Natural killer cell (primary cell): ENCODE measurements around the gene COPS9. TPM values are rescaled to one million over a fixed set of nuclear protein-coding genes. Genes with fewer than 3 reads are reported as not detected.

Source experiments
- ATAC-seq, 3 donors: fragments of 150-1000 bp in 2 of 3; fragments of 200-7000 bp in 1 of 3; cut with Tn5 transposase; 1 replicate in 1 of 3; 2 replicates in 2 of 3; pipeline ENCODE4 v1.10.0; 2021; ENCODE audit warnings: mild to moderate bottlenecking in 2 of 3, moderate library complexity in 2 of 3
- DNase-seq, 2 donors: peaks; one replicate each; pipeline versions ENCODE4 v3.0.0 to v3.0.0-alpha.2; 2013 to 2021; ENCODE audit warnings: mixed read lengths in 1 of 2
- H3K27ac ChIP-seq: one replicate; pipeline ENCODE4 v1.5.1; 2013; ENCODE audit warnings: mild to moderate bottlenecking, low read length
- H3K27me3 ChIP-seq: one replicate; pipeline ENCODE4 v1.6.1; 2013; ENCODE audit warnings: low read length; ENCODE audit not compliant: control insufficient read depth, insufficient read depth
- H3K36me3 ChIP-seq: one replicate; pipeline ENCODE4 v1.6.1; 2013; ENCODE audit warnings: low read length; ENCODE audit not compliant: control insufficient read depth, insufficient read depth
- H3K4me1 ChIP-seq: one replicate; pipeline ENCODE4 v1.6.1; 2013; ENCODE audit warnings: low read length; ENCODE audit not compliant: control insufficient read depth, insufficient read depth
- H3K4me3 ChIP-seq: one replicate; pipeline ENCODE4 v1.5.1; 2013; ENCODE audit warnings: low read length
- H3K9me3 ChIP-seq: one replicate; pipeline ENCODE4 v1.6.1; 2013; ENCODE audit warnings: low read length; ENCODE audit not compliant: control insufficient read depth, insufficient read depth
- H3K27ac Mint-ChIP-seq, 2 donors: one replicate each; pipeline ENCODE4 v1.8.0; 2022; ENCODE audit warnings: mild to moderate bottlenecking in 2 of 2, mixed read lengths in 2 of 2, moderate library complexity in 1 of 2
- H3K27me3 Mint-ChIP-seq, 2 donors: one replicate each; pipeline ENCODE4 v1.8.0; 2022; ENCODE audit warnings: low read depth in 2 of 2, mixed read lengths in 2 of 2
- H3K36me3 Mint-ChIP-seq: one replicate; pipeline ENCODE4 v1.8.0; 2022; ENCODE audit warnings: mixed read lengths
- H3K4me1 Mint-ChIP-seq, 2 donors: one replicate each; pipeline ENCODE4 v1.8.0; 2022; ENCODE audit warnings: mixed read lengths in 2 of 2
- H3K4me3 Mint-ChIP-seq: one replicate; pipeline ENCODE4 v1.8.0; 2022; ENCODE audit warnings: mild to moderate bottlenecking, moderate library complexity, mixed read lengths
- H3K9me3 Mint-ChIP-seq, 2 donors: one replicate each; pipeline ENCODE4 v1.8.0; 2022; ENCODE audit warnings: mixed read lengths in 2 of 2
- intact Hi-C: fragments of 100-400 bp; cut with micrococcal nuclease; formaldehyde crosslinking; loops from one replicate; pipeline ENCODE4 v1.14.2; 2022
- total RNA-seq, 4 donors: library from RNA; stranded (reverse); fragments of 120-200 nt in 1 of 4; gene quantifications; one replicate each; pipeline versions ENCODE4 v1.2.3 to v1.2.4, GENCODE V29; 2013 to 2022
- TF ChIP-seq, protein P1 (sequence below): fragments of 200-600 bp; IDR thresholded peaks from one replicate; pipeline ENCODE4 v1.8.0; 2022; ENCODE audit warnings: antibody characterized with exemption

COPS9 gene
- total RNA-seq, 3 donors from 2014 or later (not counting 1 experiment from before 2014, with no cell fraction given), result 51.5 to 76.5 (median 53.5) TPM

DNA sequence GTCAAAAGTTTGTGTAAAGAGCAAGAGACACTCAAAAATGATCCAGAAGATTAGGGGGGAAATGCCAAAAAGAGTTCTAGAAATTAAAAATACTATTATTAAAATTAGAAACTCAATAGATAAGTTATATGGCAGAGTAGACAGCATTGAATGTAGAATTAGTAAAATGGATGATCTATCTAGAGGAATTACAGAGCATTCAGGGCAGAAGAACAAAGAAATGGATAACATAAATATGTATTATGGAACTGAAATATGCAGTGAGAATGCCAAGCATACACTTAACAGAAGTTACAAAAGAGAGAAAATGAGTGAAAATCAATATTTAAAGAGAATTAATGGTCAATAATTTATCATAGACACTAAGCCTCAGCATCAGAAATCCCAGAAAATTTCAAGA is 49.5 kb downstream of the COPS9 start:
- Mint-ChIP-seq H3K4me3 (no peak overlapping the region), H3K27ac (no peak overlapping the region), H3K27me3 (peaks cover 12 to 59% of the 10 kb centered on the region in 2 donors), H3K4me1 (no peaks in the 10 kb centered on the region), H3K36me3 (peaks cover 19% of the 10 kb centered on the region), H3K9me3 (peaks cover 3 to 12% of the 10 kb centered on the region in 2 donors)
- ATAC-seq (no peak), DNase-seq (no peak)
- H3K36me3 ChIP-seq, result no peaks in the 10 kb centered on the region
- peaks cover 2% of the 10 kb centered on the region for H3K27me3 ChIP-seq
- TF ChIP-seq, protein P1, sequence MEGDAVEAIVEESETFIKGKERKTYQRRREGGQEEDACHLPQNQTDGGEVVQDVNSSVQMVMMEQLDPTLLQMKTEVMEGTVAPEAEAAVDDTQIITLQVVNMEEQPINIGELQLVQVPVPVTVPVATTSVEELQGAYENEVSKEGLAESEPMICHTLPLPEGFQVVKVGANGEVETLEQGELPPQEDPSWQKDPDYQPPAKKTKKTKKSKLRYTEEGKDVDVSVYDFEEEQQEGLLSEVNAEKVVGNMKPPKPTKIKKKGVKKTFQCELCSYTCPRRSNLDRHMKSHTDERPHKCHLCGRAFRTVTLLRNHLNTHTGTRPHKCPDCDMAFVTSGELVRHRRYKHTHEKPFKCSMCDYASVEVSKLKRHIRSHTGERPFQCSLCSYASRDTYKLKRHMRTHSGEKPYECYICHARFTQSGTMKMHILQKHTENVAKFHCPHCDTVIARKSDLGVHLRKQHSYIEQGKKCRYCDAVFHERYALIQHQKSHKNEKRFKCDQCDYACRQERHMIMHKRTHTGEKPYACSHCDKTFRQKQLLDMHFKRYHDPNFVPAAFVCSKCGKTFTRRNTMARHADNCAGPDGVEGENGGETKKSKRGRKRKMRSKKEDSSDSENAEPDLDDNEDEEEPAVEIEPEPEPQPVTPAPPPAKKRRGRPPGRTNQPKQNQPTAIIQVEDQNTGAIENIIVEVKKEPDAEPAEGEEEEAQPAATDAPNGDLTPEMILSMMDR, result no peak
- peaks cover 2% of the 10 kb centered on the region for H3K9me3 ChIP-seq
- H3K4me3 ChIP-seq, result no peak overlapping the region
- intact Hi-C loops, result no loop called here
- no peak overlapping the region for H3K27ac ChIP-seq
- H3K4me1 ChIP-seq, result no peaks in the 10 kb centered on the region

Other genes with a start within 250 kb of the COPS9 start
- gene NDUFA10, start 111.0 kb downstream of the COPS9 start, total RNA-seq, result 100 to 1,000 TPM in 2 of 3 donors, 10 to 100 TPM in 1; 90.6 to 146 (median 107) TPM
- gene OR6B2, start 105.9 kb downstream of the COPS9 start, total RNA-seq, result not detected
- gene OR6B3, start 82.8 kb downstream of the COPS9 start, total RNA-seq, result not detected
- not detected for gene OTOS, start 4.4 kb upstream of the COPS9 start, total RNA-seq